Chondrocyte (in vitro differentiated cells): Measurements from ENCODE around the gene ZDHHC16. TPM values are rescaled to one million over a fixed set of nuclear protein-coding genes. Genes with fewer than 3 reads are reported as not detected.

Source experiments
- DNase-seq: peaks from one replicate; pipeline ENCODE4 v3.0.0; 2021; ENCODE audit warnings: mixed read lengths, low spot score
- H3K27ac Mint-ChIP-seq: one replicate; pipeline ENCODE4 v1.8.0; 2021; ENCODE audit warnings: mild to moderate bottlenecking, moderate library complexity, mixed read lengths; ENCODE audit not compliant: unreplicated experiment
- H3K27me3 Mint-ChIP-seq: 2 replicates; pipeline ENCODE4 v1.8.0; 2021; ENCODE audit warnings: low read depth, mixed read lengths
- H3K36me3 Mint-ChIP-seq: 2 replicates; pipeline ENCODE4 v1.8.0; 2021; ENCODE audit warnings: low read depth, mixed read lengths
- H3K4me1 Mint-ChIP-seq: 2 replicates; pipeline ENCODE4 v1.8.0; 2021; ENCODE audit warnings: low read depth, mild to moderate bottlenecking, mixed read lengths
- H3K4me3 Mint-ChIP-seq: one replicate; pipeline ENCODE4 v1.8.0; 2021; ENCODE audit warnings: mild to moderate bottlenecking, moderate library complexity, mixed read lengths; ENCODE audit not compliant: unreplicated experiment
- H3K9me3 Mint-ChIP-seq: 2 replicates; pipeline ENCODE4 v1.8.0; 2021; ENCODE audit warnings: low read depth, mixed read lengths
- long read RNA-seq: library from polyadenylated mRNA; stranded (forward); transcript quantifications from one replicate; pipeline ENCODE4 v2.0.0, GENCODE V29; 2021
- total RNA-seq: library from RNA; stranded (reverse); gene quantifications from 3 replicates; pipeline ENCODE4 v1.2.1, GENCODE V29; 2021
- TF ChIP-seq, protein P1 (sequence below): fragments of 200-600 bp; sonication (generic); IDR thresholded peaks from 2 replicates; pipeline ENCODE4 v1.5.0; 2021; ENCODE audit warnings: antibody characterized with exemption, mild to moderate bottlenecking, moderate library complexity

ZDHHC16 gene
- total RNA-seq, result 50.4 to 64.8 TPM (median 53.0 TPM) in 3 replicates
- long read RNA-seq, transcript ZDHHC16-206 (11 exons, 1,798 nt), result major isoform, 44 of 139 reads
- long read RNA-seq, transcript ZDHHC16-207 (12 exons, 2,014 nt), result minor isoform, 8 of 139 reads
- long read RNA-seq, transcript ZDHHC16-205 (8 exons, 1,280 nt), result minor isoform, 13 of 139 reads
- long read RNA-seq, transcript ZDHHC16-202 (10 exons, 1,718 nt), result minor isoform, 23 of 139 reads
- long read RNA-seq, partial matches to known transcripts, result 2 of 139 reads
- long read RNA-seq, other reads (novel, unspliced or antisense), result 47 of 139 reads

GRCh38 chr10:97445722-97446639 lies at the start of gene ZDHHC16, which contains the start of gene EXOSC1:
ZDHHC16 (plus strand) TSS chr10:97446175; CDS start chr10:97451676, 5,501 bp downstream.
EXOSC1 (minus strand) TSS chr10:97446006; CDS start chr10:97445985, 21 bp downstream.
- TF ChIP-seq, protein P1, sequence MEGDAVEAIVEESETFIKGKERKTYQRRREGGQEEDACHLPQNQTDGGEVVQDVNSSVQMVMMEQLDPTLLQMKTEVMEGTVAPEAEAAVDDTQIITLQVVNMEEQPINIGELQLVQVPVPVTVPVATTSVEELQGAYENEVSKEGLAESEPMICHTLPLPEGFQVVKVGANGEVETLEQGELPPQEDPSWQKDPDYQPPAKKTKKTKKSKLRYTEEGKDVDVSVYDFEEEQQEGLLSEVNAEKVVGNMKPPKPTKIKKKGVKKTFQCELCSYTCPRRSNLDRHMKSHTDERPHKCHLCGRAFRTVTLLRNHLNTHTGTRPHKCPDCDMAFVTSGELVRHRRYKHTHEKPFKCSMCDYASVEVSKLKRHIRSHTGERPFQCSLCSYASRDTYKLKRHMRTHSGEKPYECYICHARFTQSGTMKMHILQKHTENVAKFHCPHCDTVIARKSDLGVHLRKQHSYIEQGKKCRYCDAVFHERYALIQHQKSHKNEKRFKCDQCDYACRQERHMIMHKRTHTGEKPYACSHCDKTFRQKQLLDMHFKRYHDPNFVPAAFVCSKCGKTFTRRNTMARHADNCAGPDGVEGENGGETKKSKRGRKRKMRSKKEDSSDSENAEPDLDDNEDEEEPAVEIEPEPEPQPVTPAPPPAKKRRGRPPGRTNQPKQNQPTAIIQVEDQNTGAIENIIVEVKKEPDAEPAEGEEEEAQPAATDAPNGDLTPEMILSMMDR, result peak; percentile 59
- Mint-ChIP-seq H3K9me3 (no peaks in the 10 kb centered on the region), H3K36me3 (peaks cover 7% of the 10 kb centered on the region), H3K27ac (peak within 1 kb of the TSS; percentile 91), H3K4me3 (peak within 1 kb of the TSS; percentile 98), H3K27me3 (no peaks in the 10 kb centered on the region), H3K4me1 (peaks cover 53% of the 10 kb centered on the region)
- DNase-seq, result peak; percentile 94

DNA sequence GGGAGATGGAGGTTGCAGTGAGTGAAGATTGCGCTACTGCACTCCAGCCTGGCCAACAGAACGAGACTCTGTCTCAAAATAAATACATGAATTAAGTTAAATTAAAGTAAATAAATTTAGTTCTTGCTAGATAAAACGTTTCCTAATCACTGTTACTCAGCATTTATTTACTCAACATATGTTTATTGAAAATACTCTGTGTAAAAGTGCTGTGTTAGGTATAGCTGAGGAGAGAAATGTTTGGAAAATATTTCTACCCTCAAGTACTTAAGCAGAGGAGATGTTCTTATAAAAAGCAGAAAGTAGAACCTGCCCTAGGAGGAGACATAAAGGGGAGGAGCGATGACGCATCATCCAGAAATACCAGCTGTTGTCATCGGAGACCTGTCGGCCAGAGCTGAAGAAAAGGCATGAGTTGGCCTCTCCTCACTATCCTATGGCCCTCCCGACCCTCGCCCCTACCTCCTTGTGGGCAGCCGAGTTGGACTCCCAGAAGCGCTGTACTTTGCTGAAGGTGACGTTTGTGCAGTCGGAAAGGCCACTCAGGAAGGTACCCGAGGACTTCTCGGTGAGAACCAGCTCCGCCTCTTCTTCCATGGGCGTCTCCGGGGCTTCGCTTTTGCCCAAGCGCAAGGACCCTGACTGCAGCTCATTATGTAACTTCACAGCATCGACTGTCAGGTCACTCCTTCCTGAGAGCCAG lies 46.0 kb upstream of the ZDHHC16 start:
- Mint-ChIP-seq H3K4me3 (peak overlapping the region; percentile 91), H3K27me3 (no peaks in the 10 kb centered on the region), H3K4me1 (peaks cover 13% of the 10 kb centered on the region), H3K27ac (peak overlapping the region; percentile 98), H3K36me3 (peaks cover 6% of the 10 kb centered on the region), H3K9me3 (no peaks in the 10 kb centered on the region)
- no peak for DNase-seq
- TF ChIP-seq, protein P1, result no peak

- H3K9me3 Mint-ChIP-seq, result no peaks in the 10 kb centered on the region
- H3K36me3 Mint-ChIP-seq, result peaks cover 4% of the 10 kb centered on the region
- H3K27ac Mint-ChIP-seq, result peak within 1 kb of the TSS; percentile 98
- peak within 1 kb of the TSS; percentile 91 for H3K4me3 Mint-ChIP-seq
- no peak for DNase-seq
- peaks cover 13% of the 10 kb centered on the region for H3K4me1 Mint-ChIP-seq
- TF ChIP-seq, protein P1, result peak; percentile 56
- H3K27me3 Mint-ChIP-seq, result no peaks in the 10 kb centered on the region
Observed at GRCh38 chr10:97400665-97401454, 45.1 kb upstream of the ZDHHC16 start, which contains the start of gene RRP12. RRP12 (minus strand) TSS chr10:97401340; CDS start chr10:97401231, 109 bp downstream.

GRCh38 chr10:97401455-97401919 lies 44.5 kb upstream of the ZDHHC16 start:
- TF ChIP-seq, protein P1, result no peak
- Mint-ChIP-seq H3K36me3 (no peaks in the 10 kb centered on the region), H3K4me3 (peak overlapping the region; percentile 91), H3K9me3 (no peaks in the 10 kb centered on the region), H3K27ac (peak overlapping the region; percentile 98), H3K4me1 (peaks cover 13% of the 10 kb centered on the region), H3K27me3 (no peaks in the 10 kb centered on the region)
- no peak for DNase-seq
